OCI-LY7 (cell line): ENCODE data around the gene LRRC42. TPM values are rescaled to one million over a fixed set of nuclear protein-coding genes. Genes with fewer than 3 reads are reported as not detected.
"Not testable (repeated sequence)": the region's sequence is repeated elsewhere in the genome, so short reads cannot be mapped to it uniquely, and the experiment has no call there.

Experiments used
- BruUV-seq: library from RNA; stranded (reverse); fragments of 400-500 nt; replicated peaks from 2 replicates; lab custom pipeline; 2021; lab: Mats Ljungman, UMichigan
- CTCF ChIA-PET: fragments of 300-600 bp; sonication (Branson Sonifier 250); formaldehyde crosslinking; loops from one replicate; lab custom pipeline; 2022; ENCODE audit warnings: antibody characterized with exemption; ENCODE audit not compliant: unreplicated experiment; lab: Charles Lee
- POLR2A ChIA-PET: fragments of 300-600 bp; sonication (Branson Sonifier 250); formaldehyde crosslinking; loops from one replicate; lab custom pipeline; 2022; ENCODE audit warnings: antibody characterized with exemption; lab: Charles Lee
- DNase-seq: peaks from one replicate; pipeline ENCODE4 v3.0.0-alpha.2; 2015; ENCODE audit warnings: low spot score
- H2AFZ ChIP-seq: fragments of 200-600 bp; sonication (generic), shearing (Covaris generic); 2 replicates; pipeline ENCODE4 v1.6.1; 2014; ENCODE audit warnings: mild to moderate bottlenecking, antibody characterized with exemption, low read length, moderate library complexity
- H3K27ac ChIP-seq: fragments of 200-600 bp; sonication (generic); 2 replicates; pipeline ENCODE4 v1.5.1; 2014; ENCODE audit warnings: mixed run types, low read depth, mild to moderate bottlenecking, moderate library complexity, low read length, inconsistent platforms; ENCODE audit not compliant: poor library complexity, severe bottlenecking
- H3K36me3 ChIP-seq: fragments of 200-600 bp; sonication (generic); 2 replicates; pipeline ENCODE4 v1.6.1; 2014; ENCODE audit warnings: mild to moderate bottlenecking, antibody characterized with exemption, low read length, moderate library complexity, mixed read lengths; ENCODE audit not compliant: insufficient read depth
- H3K4me1 ChIP-seq: fragments of 200-600 bp; sonication (generic); 2 replicates; pipeline ENCODE4 v1.5.1; 2014; ENCODE audit warnings: mild to moderate bottlenecking, low read length; ENCODE audit not compliant: insufficient read depth, poor library complexity, severe bottlenecking
- H3K4me2 ChIP-seq: fragments of 200-600 bp; sonication (generic); 2 replicates; pipeline ENCODE4 v1.6.1; 2014; ENCODE audit warnings: mild to moderate bottlenecking, low read length
- H3K4me3 ChIP-seq: fragments of 200-600 bp; sonication (generic); 2 replicates; pipeline ENCODE4 v1.5.1; 2014; ENCODE audit warnings: mild to moderate bottlenecking, low read depth, low read length; ENCODE audit not compliant: poor library complexity, severe bottlenecking
- H3K79me2 ChIP-seq: fragments of 200-600 bp; sonication (generic); 2 replicates; pipeline ENCODE4 v1.6.1; 2016; ENCODE audit warnings: low read depth, mild to moderate bottlenecking, low read length, moderate library complexity, mixed read lengths; ENCODE audit not compliant: insufficient read depth
- H3K9me2 ChIP-seq: fragments of 200-600 bp; sonication (generic); 2 replicates; pipeline ENCODE4 v1.6.1; 2016; ENCODE audit warnings: mild to moderate bottlenecking, low read length, mixed read lengths; ENCODE audit not compliant: insufficient read depth
- H3K9me3 ChIP-seq: fragments of 200-600 bp; sonication (generic); 2 replicates; pipeline ENCODE4 v1.6.1; 2014; ENCODE audit warnings: mild to moderate bottlenecking, mixed run types, low read length, mixed read lengths
- H4K20me1 ChIP-seq: fragments of 200-600 bp; sonication (generic); 2 replicates; pipeline ENCODE4 v1.6.1; 2014; ENCODE audit warnings: mild to moderate bottlenecking, antibody characterized with exemption, low read length, moderate library complexity, mixed read lengths; ENCODE audit not compliant: insufficient read depth
- EZH2phosphoT487 ChIP-seq: fragments of 200-600 bp; sonication (generic); IDR thresholded peaks from 2 replicates; pipeline ENCODE4 v1.6.1; 2018; ENCODE audit warnings: low read depth, borderline replicate concordance, mild to moderate bottlenecking, mixed run types, antibody characterized with exemption, low read length, moderate library complexity, mixed read lengths
- intact Hi-C: fragments of 100-400 bp; cut with micrococcal nuclease; formaldehyde crosslinking; loops from one replicate; pipeline ENCODE4 v1.10.0; 2022; ENCODE audit not compliant: unreplicated experiment
- total RNA-seq, 2 experiments: library from RNA; depleted of rRNA in 1 of 2; stranded (reverse); fragments of >200 nt in 1 of 2; shearing (Covaris generic) in 1 of 2; gene quantifications; 2 replicates each; pipeline ENCODE4 v1.2.3, GENCODE V29; 2014 to 2022
- TF ChIP-seq, protein P1 (sequence below): fragments of 200-600 bp; sonication (generic); conservative IDR thresholded peaks from 2 replicates; pipeline ENCODE4 v1.5.1; 2014; ENCODE audit warnings: mild to moderate bottlenecking, antibody characterized with exemption, low read length, moderate library complexity, mixed read lengths

The LRRC42 gene
- total RNA-seq, 2 experiments from 2014 or later, result 17.5 to 18.5 TPM

DNA sequence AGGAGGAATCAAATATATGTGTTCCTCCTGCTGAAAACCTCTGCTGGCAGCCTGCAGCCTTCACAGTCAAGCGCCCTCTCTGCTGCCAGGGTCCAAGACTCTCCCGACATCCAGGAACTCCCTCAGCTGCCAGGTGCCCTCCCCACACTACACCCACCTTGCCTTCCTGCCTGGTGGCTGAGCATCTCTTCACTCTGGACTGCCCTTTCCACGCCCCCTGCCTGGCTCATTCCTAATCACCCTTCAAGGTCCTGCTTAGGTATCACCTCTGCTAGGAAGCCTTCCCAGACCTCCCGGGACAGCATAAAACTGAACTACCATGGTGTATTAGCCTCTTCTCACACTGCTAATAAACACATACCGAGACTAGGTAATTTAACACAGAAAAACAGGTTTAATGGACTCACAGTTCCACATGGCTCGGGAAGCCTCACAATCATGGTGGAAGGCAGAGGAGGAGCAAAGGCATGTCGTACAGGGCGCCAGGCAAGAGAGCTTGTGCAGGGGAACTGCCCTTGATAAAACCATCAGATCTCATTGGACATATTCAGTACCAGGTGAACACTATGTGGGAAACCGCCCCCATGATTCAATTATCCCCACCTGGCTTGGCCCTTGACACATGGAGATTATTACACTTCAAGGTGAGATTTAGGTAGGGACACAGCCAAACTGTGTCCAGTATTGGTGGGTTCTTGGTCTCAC is 56.5 kb downstream of the LRRC42 start:
- H3K9me2 ChIP-seq, result no peaks in the 10 kb centered on the region
- no peak for DNase-seq
- intact Hi-C loops, result no loop called here
- no peak overlapping the region for H2AFZ ChIP-seq
- H3K4me1 ChIP-seq, result no peaks in the 10 kb centered on the region
- no peak for TF ChIP-seq EZH2phosphoT487
- TF ChIP-seq, protein P1, sequence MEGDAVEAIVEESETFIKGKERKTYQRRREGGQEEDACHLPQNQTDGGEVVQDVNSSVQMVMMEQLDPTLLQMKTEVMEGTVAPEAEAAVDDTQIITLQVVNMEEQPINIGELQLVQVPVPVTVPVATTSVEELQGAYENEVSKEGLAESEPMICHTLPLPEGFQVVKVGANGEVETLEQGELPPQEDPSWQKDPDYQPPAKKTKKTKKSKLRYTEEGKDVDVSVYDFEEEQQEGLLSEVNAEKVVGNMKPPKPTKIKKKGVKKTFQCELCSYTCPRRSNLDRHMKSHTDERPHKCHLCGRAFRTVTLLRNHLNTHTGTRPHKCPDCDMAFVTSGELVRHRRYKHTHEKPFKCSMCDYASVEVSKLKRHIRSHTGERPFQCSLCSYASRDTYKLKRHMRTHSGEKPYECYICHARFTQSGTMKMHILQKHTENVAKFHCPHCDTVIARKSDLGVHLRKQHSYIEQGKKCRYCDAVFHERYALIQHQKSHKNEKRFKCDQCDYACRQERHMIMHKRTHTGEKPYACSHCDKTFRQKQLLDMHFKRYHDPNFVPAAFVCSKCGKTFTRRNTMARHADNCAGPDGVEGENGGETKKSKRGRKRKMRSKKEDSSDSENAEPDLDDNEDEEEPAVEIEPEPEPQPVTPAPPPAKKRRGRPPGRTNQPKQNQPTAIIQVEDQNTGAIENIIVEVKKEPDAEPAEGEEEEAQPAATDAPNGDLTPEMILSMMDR, result no peak
- no peaks in the 10 kb centered on the region for H4K20me1 ChIP-seq
- H3K27ac ChIP-seq, result no peak overlapping the region
- no peaks in the 10 kb centered on the region for H3K36me3 ChIP-seq
- no peak overlapping the region for H3K4me2 ChIP-seq
- H3K4me3 ChIP-seq, result no peak overlapping the region
- no peaks in the 10 kb centered on the region for H3K9me3 ChIP-seq
- POLR2A ChIA-PET, result no interaction called here
- no TSS peak for BruUV-seq
- no peaks in the 10 kb centered on the region for H3K79me2 ChIP-seq
- CTCF ChIA-PET, result no interaction called here

- H3K27ac ChIP-seq, result no peak overlapping the region
- H3K4me2 ChIP-seq, result no peak overlapping the region
- H3K4me3 ChIP-seq, result no peak overlapping the region
- no peak overlapping the region for H2AFZ ChIP-seq
- TF ChIP-seq EZH2phosphoT487, result no peak
- TF ChIP-seq, protein P1, result no peak
- H3K79me2 ChIP-seq, result no peaks in the 10 kb centered on the region
- no peak for DNase-seq
- ChIA-PET CTCF (no interaction called here), POLR2A (interaction anchor here (1.3 kb wide), 1 partner anchor 11 kb away, joined by 4 read pairs; no protein-coding TSS in a partner anchor)
- BruUV-seq, result no TSS peak
- H3K4me1 ChIP-seq, result no peaks in the 10 kb centered on the region
- intact Hi-C loops, result no loop called here
- H3K9me3 ChIP-seq, result no peaks in the 10 kb centered on the region
- no peaks in the 10 kb centered on the region for H3K9me2 ChIP-seq
- no peaks in the 10 kb centered on the region for H4K20me1 ChIP-seq
- H3K36me3 ChIP-seq, result no peaks in the 10 kb centered on the region
Observed at GRCh38 chr1:54003249-54003646, 57.1 kb downstream of the LRRC42 start.

GRCh38 chr1:54003750-54004480 is 57.8 kb downstream of the LRRC42 start:
- intact Hi-C loops, H3K27ac ChIP-seq, H2AFZ ChIP-seq, DNase-seq, H3K9me2 ChIP-seq, CTCF ChIA-PET, BruUV-seq, H3K4me2 ChIP-seq, H3K4me3 ChIP-seq, H3K9me3 ChIP-seq, H4K20me1 ChIP-seq, H3K79me2 ChIP-seq, H3K36me3 ChIP-seq, H3K4me1 ChIP-seq: not testable (repeated sequence)
- POLR2A ChIA-PET, result interaction anchor here (1.3 kb wide), 1 partner anchor 11 kb away, joined by 4 read pairs; no protein-coding TSS in a partner anchor
